Measurements from ENCODE around the gene ATP9B. TPM values are rescaled to one million over a fixed set of nuclear protein-coding genes. Genes with fewer than 3 reads are reported as not detected.
A peak's percentile ranks its signal among the peaks of the same experiment; 100 is the strongest.

The ATP9B gene
- total and polyA plus RNA-seq, 10 of the 15 experiments (the other 5 are each of a cell fraction or from before 2014, with no cell fraction given), result 0.74 to 20.7 (median 12.9) TPM

GRCh38 chr18:79355433-79356335 lies 286.5 kb downstream of the ATP9B start (continued):
- TF ChIP-seq NKRF (conservative IDR thresholded peaks at IDR 0.05) (no peak), IRF3 (IDR thresholded peaks at IDR 0.05) (no peak)

GRCh38 chr18:79356435-79356834 lies 287.2 kb downstream of the ATP9B start:
- Histone ChIP-seq H3K27ac (ENCODE audit: control insufficient read depth, insufficient read depth) (no peak overlapping the region), H3K4me3 (0 out of 2 replicates have a peak overlapping the region, but pooled peaks have one; percentile 0), H3K9me3 (replicated peaks; ENCODE audit: control insufficient read depth, insufficient read depth, low read length) (no peaks in the 10 kb centered on the region), H4K20me1 (ENCODE audit: control insufficient read depth, insufficient read depth) (no peaks in the 10 kb centered on the region), H3K79me2 (ENCODE audit: control insufficient read depth, insufficient read depth, low read length) (no peaks in the 10 kb centered on the region), H3K4me1 (ENCODE audit: control insufficient read depth, insufficient read depth, low read length) (peaks cover 10% of the 10 kb centered on the region), H3K4me2 (ENCODE audit: control insufficient read depth, insufficient read depth) (peak overlapping the region; percentile 57; the same call in 1 of the 2 replicates), H3K36me3 (ENCODE audit: control insufficient read depth in 2 of 2, insufficient read depth in 2 of 2, low read length in 1 of 2) (no peaks in the 10 kb centered on the region; a peak in 3 of 4 replicates), H3K27me3 (replicated peaks in 1 of 2; ENCODE audit: control insufficient read depth in 2 of 2, insufficient read depth in 2 of 2, low read length in 1 of 2) (no peaks in the 10 kb centered on the region), H2AFZ (ENCODE audit: control insufficient read depth, low read depth, low read length) (no peak overlapping the region), H3K9ac (ENCODE audit: control insufficient read depth, insufficient read depth, low read length) (no peak overlapping the region)
- DNase-seq (ENCODE audit: low read depth, low spot score) (peak; percentile 37), FAIRE-seq (no peak), ATAC-seq (peak; percentile 78)
- ChIA-PET SMC1A (ENCODE audit: uncharacterized antibody, unreplicated experiment) (interaction anchor here (0.6 to 1.1 kb wide), 2 partner anchors 16 to 37 kb away, joined by 3 read pairs; no protein-coding TSS in a partner anchor), RAD21 (ENCODE audit: unreplicated experiment) (no interaction called here), CTCF (interaction anchor here (0.9 kb wide), 1 partner anchor 20 kb away, joined by 3 read pairs; no protein-coding TSS in a partner anchor), POLR2A (no interaction called here)
- in situ Hi-C loops (cut with MboI), result no loop called here
- BruUV-seq (replicated peaks), result no TSS peak
- 0% methylated on average over 5 of the region's 5 CpGs for WGBS (ENCODE audit: insufficient coverage, insufficient replicate concordance, low lambda C conversion rate, missing lambda C conversion rate)
- intact Hi-C loops (cut with micrococcal nuclease; ENCODE audit: unreplicated experiment), result no loop called here
- TF ChIP-seq BMI1 (IDR thresholded peaks at IDR 0.05; ENCODE audit: borderline replicate concordance), result no peak
- TF ChIP-seq GATAD2B (conservative IDR thresholded peaks at IDR 0.05; ENCODE audit: low read depth), result no peak
- peak; percentile 96 for TF ChIP-seq POU2F2 (IDR thresholded peaks at IDR 0.05; ENCODE audit: borderline replicate concordance, low read depth, low read length)
- peak; percentile 51 for TF ChIP-seq MEF2B (IDR thresholded peaks at IDR 0.05; ENCODE audit: partially characterized antibody, poor library complexity, severe bottlenecking)
- TF ChIP-seq ZBTB4 (CRISPR knock-in tag; IDR thresholded peaks at IDR 0.05), result no peak
- TF ChIP-seq POLR2AphosphoS5 (IDR thresholded peaks at IDR 0.05; ENCODE audit: low read length), result no peak
- TF ChIP-seq SMAD5 (IDR thresholded peaks at IDR 0.05; ENCODE audit: low read depth), result no peak
- TF ChIP-seq PAX5 (IDR thresholded peaks at IDR 0.05; ENCODE audit: borderline replicate concordance, low read depth, low read length), result no peak
